ENCODE measurements around the gene SSC5D. TPM values are rescaled to one million over a fixed set of nuclear protein-coding genes. Genes with fewer than 3 reads are reported as not detected.
A peak's percentile ranks its signal among the peaks of the same experiment; 100 is the strongest.

SSC5D gene
- total and polyA plus RNA-seq, 10 of the 15 experiments (the other 5 are each of a cell fraction or from before 2014, with no cell fraction given): 0.03 to 0.13 (median 0.05) TPM; not detected in 4

GRCh38 chr19:55476100-55476775, 12.0 kb upstream of the SSC5D start, which contains the start of gene ZNF628 (continued):
- TF ChIP-seq REST (IDR thresholded peaks at IDR 0.05; ENCODE audit: low read depth, low read length) (no peak), SPI1 (IDR thresholded peaks at IDR 0.05; ENCODE audit: borderline replicate concordance, insufficient read depth, low read depth, low read length) (no peak), ZZZ3 (IDR thresholded peaks at IDR 0.05; ENCODE audit: control insufficient read depth, insufficient read length, low read depth) (no peak), CBX5 (IDR thresholded peaks at IDR 0.05; ENCODE audit: low read depth) (no peak), LARP7 (IDR thresholded peaks at IDR 0.05) (peak; percentile 85), USF1 (IDR thresholded peaks at IDR 0.05; ENCODE audit: borderline replicate concordance, extremely low read length, insufficient read depth, low read depth, low read length) (no peak), TCF12 (IDR thresholded peaks at IDR 0.05; ENCODE audit: low read depth, low read length) (0 out of 2 replicates have a peak, but pooled peaks have one; percentile 6), ASH2L (IDR thresholded peaks at IDR 0.05; ENCODE audit: borderline replicate concordance, low read depth) (no peak), BMI1 (IDR thresholded peaks at IDR 0.05; ENCODE audit: borderline replicate concordance) (no peak), STAT1 (conservative IDR thresholded peaks at IDR 0.05) (no peak), PAX5 (IDR thresholded peaks at IDR 0.05; ENCODE audit: borderline replicate concordance, low read depth, low read length) (peak; percentile 24; the same call in 1 of the 2 replicates), TCF3 (IDR thresholded peaks at IDR 0.05; ENCODE audit: borderline replicate concordance, insufficient read depth, low read depth, low read length) (no peak), KDM1A (IDR thresholded peaks at IDR 0.05; ENCODE audit: borderline replicate concordance) (no peak), GABPA (IDR thresholded peaks at IDR 0.05; ENCODE audit: low read depth) (no peak), YY1 (IDR thresholded peaks at IDR 0.05; ENCODE audit: low read depth, low read length) (peak; percentile 68), NBN (IDR thresholded peaks at IDR 0.05) (peak; percentile 63; the same call in 1 of the 2 replicates), ZNF384 (IDR thresholded peaks at IDR 0.05; ENCODE audit: borderline replicate concordance, low read depth, low read length) (no peak), CBFB (IDR thresholded peaks at IDR 0.05; ENCODE audit: low read depth) (peak; percentile 73; the same call in 1 of the 2 replicates), POLR2AphosphoS5 (IDR thresholded peaks at IDR 0.05; ENCODE audit: low read length) (no peak; the same call in 1 of the 2 replicates), SP1 (IDR thresholded peaks at IDR 0.05; ENCODE audit: low read depth, low read length) (peak; percentile 89), RBBP5 (conservative IDR thresholded peaks at IDR 0.05) (no peak), ELK1 (IDR thresholded peaks at IDR 0.05; ENCODE audit: low read depth, low read length) (peak; percentile 55; the same call in 1 of the 2 replicates), YBX1 (IDR thresholded peaks at IDR 0.05) (no peak), TCF7 (IDR thresholded peaks at IDR 0.05; ENCODE audit: borderline replicate concordance) (no peak), KLF5 (IDR thresholded peaks at IDR 0.05; ENCODE audit: partially characterized antibody) (no peak)

Data from GM12878 (cell line).